Measurements from ENCODE around the gene WDR20. TPM values are rescaled to one million over a fixed set of nuclear protein-coding genes. Genes with fewer than 3 reads are reported as not detected.

The WDR20 gene
- total and polyA plus RNA-seq, 2 donors (not counting 3 experiments of a cell fraction or from before 2014, with no cell fraction given) = 12.2 to 22.4 TPM

- Histone ChIP-seq H4K20me1 (replicated peaks; ENCODE audit: control insufficient read depth, extremely low read depth, insufficient read depth, low read length) (no peaks in the 10 kb centered on the region), H3K4me3 (replicated peaks in 1 of 3; ENCODE audit: insufficient read depth in 1 of 3, low read depth in 1 of 3, low read length in 3 of 3) (no peak overlapping the region), H3K9ac (replicated peaks; ENCODE audit: extremely low read depth, insufficient read depth, low read length) (no peak overlapping the region), H3K36me3 (ENCODE audit: control insufficient read depth in 2 of 2, extremely low read depth in 1 of 2, insufficient read depth in 2 of 2, low read length in 2 of 2) (peaks cover 0 to 14% of the 10 kb centered on the region in 2 experiments), H3K27me3 (ENCODE audit: control insufficient read depth in 2 of 2, insufficient read depth in 2 of 2, low read length in 2 of 2) (no peaks in the 10 kb centered on the region), H3K4me2 (ENCODE audit: insufficient read depth, low read length) (no peak overlapping the region), H3K9me1 (replicated peaks; ENCODE audit: control insufficient read depth, extremely low read depth, insufficient read depth, low read length) (no peaks in the 10 kb centered on the region), H2AFZ (ENCODE audit: low read depth, low read length) (no peak overlapping the region), H3K4me1 (ENCODE audit: control insufficient read depth, extremely low read depth, insufficient read depth, low read length) (no peaks in the 10 kb centered on the region), H3K27ac (ENCODE audit: insufficient read depth, low read depth, low read length) (no peak overlapping the region), H3K79me2 (ENCODE audit: control insufficient read depth, insufficient read depth, low read length) (no peaks in the 10 kb centered on the region), H3K9me3 (replicated peaks; ENCODE audit: control insufficient read depth, insufficient read depth, low read length) (no peaks in the 10 kb centered on the region)
- DNase-seq (ENCODE audit: low read depth, low spot score) (no peak), FAIRE-seq (no peak)
- ChIA-PET POLR2A (no interaction called here), CTCF (no interaction called here)
- intact Hi-C loops (cut with micrococcal nuclease) = no loop called here
- TF ChIP-seq EZH2 (IDR thresholded peaks at IDR 0.05; ENCODE audit: borderline replicate concordance, low read depth, low read length, severe bottlenecking) (no peak), POLR2A (IDR thresholded peaks at IDR 0.05; ENCODE audit: low read depth, low read length) (no peak), MYC (IDR thresholded peaks at IDR 0.05; ENCODE audit: low read depth, low read length) (no peak), MAX (IDR thresholded peaks at IDR 0.05; ENCODE audit: insufficient read depth, insufficient read length) (no peak), POLR2AphosphoS5 (IDR thresholded peaks at IDR 0.05; ENCODE audit: insufficient read depth, low read depth, low read length) (no peak), JUN (IDR thresholded peaks at IDR 0.05; ENCODE audit: borderline replicate concordance, insufficient read depth, insufficient read length, low read depth) (no peak), FOS (IDR thresholded peaks at IDR 0.05; ENCODE audit: borderline replicate concordance, insufficient read depth, low read length) (no peak)
- TF ChIP-seq, protein P1, sequence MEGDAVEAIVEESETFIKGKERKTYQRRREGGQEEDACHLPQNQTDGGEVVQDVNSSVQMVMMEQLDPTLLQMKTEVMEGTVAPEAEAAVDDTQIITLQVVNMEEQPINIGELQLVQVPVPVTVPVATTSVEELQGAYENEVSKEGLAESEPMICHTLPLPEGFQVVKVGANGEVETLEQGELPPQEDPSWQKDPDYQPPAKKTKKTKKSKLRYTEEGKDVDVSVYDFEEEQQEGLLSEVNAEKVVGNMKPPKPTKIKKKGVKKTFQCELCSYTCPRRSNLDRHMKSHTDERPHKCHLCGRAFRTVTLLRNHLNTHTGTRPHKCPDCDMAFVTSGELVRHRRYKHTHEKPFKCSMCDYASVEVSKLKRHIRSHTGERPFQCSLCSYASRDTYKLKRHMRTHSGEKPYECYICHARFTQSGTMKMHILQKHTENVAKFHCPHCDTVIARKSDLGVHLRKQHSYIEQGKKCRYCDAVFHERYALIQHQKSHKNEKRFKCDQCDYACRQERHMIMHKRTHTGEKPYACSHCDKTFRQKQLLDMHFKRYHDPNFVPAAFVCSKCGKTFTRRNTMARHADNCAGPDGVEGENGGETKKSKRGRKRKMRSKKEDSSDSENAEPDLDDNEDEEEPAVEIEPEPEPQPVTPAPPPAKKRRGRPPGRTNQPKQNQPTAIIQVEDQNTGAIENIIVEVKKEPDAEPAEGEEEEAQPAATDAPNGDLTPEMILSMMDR (IDR thresholded peaks at IDR 0.05; ENCODE audit: extremely low read depth in 1 of 2, insufficient read depth in 1 of 2, low read depth in 1 of 2, low read length in 2 of 2) = no peak
- dilution Hi-C loops (cut with MboI; ENCODE audit: extremely low pct_ligation_motif_present, low sequenced_read_pairs) = no loop called here
- BruUV-seq (replicated peaks) = no TSS peak
Measured at GRCh38 chr14:102207831-102208365, 68.2 kb downstream of the WDR20 start.
